AG09319 (cell line): ENCODE measurements around the gene RARB.

Source experiments
- DNase-seq: peaks from one replicate; pipeline ENCODE4 v3.0.0-alpha.2; 2010; ENCODE audit warnings: low read depth; ENCODE audit errors: extremely low read depth
- TF ChIP-seq, protein P1 (sequence below): IDR thresholded peaks from 2 replicates; pipeline ENCODE4 v1.5.1; 2011; ENCODE audit warnings: low read depth, mild to moderate bottlenecking, inconsistent platforms, low read length, moderate library complexity

Gene RARB

DNA sequence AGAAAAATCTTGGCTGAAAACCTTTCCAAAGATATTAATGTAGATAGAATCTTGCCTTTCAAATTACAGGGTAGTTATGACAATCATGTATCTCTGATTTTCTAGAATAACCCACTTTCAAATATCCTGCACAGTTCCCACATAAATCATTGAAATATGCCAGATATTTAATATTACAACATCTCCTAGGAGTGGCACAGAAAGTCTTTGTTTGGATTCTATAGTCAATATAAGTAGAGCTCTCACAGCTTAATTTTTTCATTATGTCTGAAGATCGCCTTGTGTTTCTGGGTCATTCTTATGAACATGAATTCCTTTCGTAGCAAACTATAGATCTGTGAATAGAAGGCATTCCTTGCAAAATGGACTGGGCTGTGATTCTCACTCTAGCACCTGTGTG, 5.0 kb downstream of the RARB start:
- TF ChIP-seq, protein P1, sequence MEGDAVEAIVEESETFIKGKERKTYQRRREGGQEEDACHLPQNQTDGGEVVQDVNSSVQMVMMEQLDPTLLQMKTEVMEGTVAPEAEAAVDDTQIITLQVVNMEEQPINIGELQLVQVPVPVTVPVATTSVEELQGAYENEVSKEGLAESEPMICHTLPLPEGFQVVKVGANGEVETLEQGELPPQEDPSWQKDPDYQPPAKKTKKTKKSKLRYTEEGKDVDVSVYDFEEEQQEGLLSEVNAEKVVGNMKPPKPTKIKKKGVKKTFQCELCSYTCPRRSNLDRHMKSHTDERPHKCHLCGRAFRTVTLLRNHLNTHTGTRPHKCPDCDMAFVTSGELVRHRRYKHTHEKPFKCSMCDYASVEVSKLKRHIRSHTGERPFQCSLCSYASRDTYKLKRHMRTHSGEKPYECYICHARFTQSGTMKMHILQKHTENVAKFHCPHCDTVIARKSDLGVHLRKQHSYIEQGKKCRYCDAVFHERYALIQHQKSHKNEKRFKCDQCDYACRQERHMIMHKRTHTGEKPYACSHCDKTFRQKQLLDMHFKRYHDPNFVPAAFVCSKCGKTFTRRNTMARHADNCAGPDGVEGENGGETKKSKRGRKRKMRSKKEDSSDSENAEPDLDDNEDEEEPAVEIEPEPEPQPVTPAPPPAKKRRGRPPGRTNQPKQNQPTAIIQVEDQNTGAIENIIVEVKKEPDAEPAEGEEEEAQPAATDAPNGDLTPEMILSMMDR: no peak
- DNase-seq: no peak

DNA sequence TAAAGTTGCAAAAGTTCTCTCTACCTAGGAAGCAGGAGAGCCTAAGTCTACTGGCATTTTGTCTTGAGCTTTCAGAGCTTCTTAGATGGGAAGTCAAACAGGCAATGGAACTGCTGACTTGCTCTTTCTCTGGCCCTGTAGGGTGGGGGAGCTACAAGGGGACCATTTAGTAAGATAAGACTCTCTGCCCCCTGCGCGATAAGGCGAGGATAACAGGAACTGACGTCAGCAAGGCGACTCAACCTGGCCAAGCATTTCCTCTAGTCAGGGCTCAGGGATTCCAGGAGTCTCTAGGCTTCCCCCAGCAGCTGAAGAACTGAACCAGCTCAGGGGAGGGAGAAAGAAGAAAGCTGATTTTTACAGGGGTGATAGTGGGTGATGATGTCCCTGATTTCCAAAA, 5.8 kb downstream of the RARB start:
- no peak for DNase-seq
- TF ChIP-seq, protein P1: no peak

DNA sequence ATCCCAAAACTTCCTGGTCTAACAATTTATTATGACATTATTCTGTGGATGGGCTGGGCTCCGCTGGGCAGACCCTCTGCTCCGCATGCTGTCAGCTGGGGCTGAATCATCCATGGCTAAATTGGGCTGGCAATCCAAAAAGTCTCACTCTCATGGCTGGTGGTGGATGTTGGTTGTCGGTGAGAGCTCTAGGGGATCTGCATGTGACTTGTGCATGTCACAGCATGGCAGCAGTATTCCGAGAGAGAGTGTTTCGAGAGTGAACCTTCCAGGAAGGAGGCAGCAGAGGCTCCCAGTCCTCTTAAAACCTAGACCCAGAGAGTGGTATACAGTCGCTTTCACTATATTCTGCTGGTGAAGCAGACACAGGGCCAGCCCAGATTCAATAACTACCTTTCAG, 9.9 kb downstream of the RARB start:
- DNase-seq: no peak
- TF ChIP-seq, protein P1: no peak

DNA sequence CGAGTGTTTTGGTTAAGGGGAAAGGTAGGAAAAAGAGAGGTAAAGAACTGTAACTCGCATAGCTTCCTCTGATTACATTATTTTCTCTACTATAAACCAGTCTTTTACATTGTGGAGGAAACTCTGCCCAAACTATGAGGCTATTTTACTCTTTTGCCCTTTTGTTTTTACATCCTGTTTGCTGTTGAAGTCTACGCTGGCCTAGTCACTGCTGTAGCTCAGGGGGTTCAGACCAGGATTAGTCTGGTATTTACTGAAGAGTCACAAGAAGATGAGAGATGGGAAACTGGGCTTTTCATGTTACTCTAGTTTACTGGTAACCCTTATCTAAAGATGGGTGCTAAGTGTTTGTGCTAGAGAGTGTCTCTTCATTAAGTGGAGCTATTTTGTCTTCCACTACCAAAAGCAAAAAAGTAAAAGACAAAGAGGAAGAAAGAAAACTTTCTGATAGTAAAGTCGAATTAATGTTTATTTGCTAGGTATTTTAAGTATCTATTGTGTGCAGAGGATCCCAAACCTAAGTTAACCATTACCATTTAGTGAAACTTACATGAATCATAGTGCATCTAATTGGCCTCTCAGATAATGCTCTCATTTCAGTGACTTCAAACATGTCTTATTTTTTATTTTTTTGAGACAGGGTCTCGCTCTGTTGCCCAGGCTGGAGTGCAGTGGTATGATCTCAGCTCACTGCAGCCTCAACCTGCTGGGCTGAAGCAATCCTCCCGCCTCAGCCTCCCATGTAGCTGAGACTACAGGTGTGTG, 10.9 kb downstream of the RARB start:
- TF ChIP-seq, protein P1: no peak
- no peak for DNase-seq

DNA sequence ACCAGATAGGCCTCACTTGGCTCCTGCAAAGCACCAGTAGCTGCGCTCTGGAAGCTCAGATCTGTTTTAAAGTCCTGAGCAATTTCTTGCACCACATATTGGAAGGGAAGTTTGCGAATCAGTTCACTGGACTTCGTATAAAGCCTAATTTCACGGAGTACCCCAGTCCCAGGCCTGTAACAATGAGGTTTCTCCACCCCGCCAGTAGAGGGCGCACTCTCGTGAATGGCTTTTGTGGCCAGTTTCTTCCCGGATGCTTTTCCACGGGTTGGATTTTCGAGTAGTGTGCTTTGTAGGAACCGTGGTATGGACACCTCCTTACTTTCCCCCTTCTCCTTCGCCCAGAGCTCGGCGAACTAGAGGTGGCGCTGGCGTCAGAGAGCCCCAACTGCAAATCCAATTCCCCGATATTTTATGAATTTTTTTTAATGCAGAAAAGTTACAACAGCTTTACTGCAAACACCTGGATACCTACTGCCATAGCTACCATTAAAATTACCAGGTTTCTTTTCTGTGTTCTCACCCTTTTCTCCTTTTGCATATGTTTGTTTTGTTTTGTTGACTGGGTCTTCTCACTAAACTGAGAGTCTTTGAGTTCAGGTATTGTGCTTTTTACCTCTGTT, 13.3 kb downstream of the RARB start:
- no peak for DNase-seq
- TF ChIP-seq, protein P1: peak; percentile 60

DNA sequence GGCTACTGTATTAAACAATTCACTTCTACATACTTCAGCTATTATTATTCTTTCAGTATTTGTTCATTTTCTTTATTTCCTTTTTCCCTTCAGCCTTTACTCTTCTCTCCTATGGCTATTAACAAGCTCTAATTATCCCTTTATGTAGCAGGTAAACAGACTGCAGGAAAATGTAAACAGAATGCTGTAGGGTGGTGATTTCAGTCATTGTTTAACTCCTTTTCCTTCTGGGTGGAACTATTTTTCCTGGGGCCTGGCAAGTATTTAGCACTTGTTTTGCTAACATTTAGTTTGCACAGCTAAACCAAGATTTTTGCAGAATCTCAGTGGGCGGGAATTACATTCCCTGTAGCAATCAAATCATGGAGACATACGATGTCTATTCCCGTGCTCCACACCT, 14.4 kb downstream of the RARB start:
- no peak for DNase-seq
- TF ChIP-seq, protein P1: no peak

DNA sequence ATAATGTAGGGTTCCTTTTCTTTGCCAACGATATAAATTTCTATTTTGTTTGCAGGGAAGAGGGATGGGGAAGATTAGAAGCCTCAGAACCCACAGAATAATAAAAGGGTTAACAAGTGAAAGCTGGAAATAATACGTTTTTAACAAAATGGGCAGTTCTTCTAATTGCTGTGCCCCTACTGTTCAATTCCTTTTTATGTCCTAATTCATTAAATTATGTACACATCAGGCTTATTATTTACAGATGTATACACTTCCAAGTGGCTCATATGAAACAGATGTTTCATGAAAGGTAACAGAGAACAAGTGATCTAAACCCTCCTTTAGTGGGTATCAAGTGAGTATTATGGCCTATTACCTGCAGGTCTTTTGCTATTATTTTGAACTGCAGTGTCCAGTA, 16.2 kb downstream of the RARB start:
- TF ChIP-seq, protein P1: no peak
- DNase-seq: no peak
